Natural killer cell treated with Interleukin-12 subunit alpha and Interleukin-12 subunit beta and Interleukin-15 and Interleukin-18, amount 100 ng/mL, for 72 hours (primary cell): ENCODE results near the gene KIF1A. TPM values are rescaled to one million over a fixed set of nuclear protein-coding genes. Genes with fewer than 3 reads are reported as not detected.

Experiments
- ATAC-seq, 2 donors: fragments of 150-1000 bp; cut with Tn5 transposase in 1 of 2; sonication (Bioruptor Pico), chemical (Tn5 transposase) in 1 of 2; 2 replicates each; pipeline ENCODE4 v1.10.0; 2021
- DNase-seq: peaks from one replicate; pipeline ENCODE4 v3.0.0; 2022; ENCODE audit warnings: low spot score
- H3K27ac Mint-ChIP-seq, 2 donors: 1 replicate in 1 of 2; 2 replicates in 1 of 2; pipeline ENCODE4 v1.8.0; 2022; ENCODE audit warnings: mixed read lengths in 2 of 2, mild to moderate bottlenecking in 1 of 2, moderate library complexity in 1 of 2
- H3K27me3 Mint-ChIP-seq, 2 donors: 1 replicate in 1 of 2; 2 replicates in 1 of 2; pipeline ENCODE4 v1.8.0; 2022; ENCODE audit warnings: mixed read lengths in 2 of 2
- H3K36me3 Mint-ChIP-seq: one replicate; pipeline ENCODE4 v1.8.0; 2022; ENCODE audit warnings: mixed read lengths
- H3K4me1 Mint-ChIP-seq, 2 donors: 1 replicate in 1 of 2; 2 replicates in 1 of 2; pipeline ENCODE4 v1.8.0; 2022; ENCODE audit warnings: low read depth in 2 of 2, mixed read lengths in 2 of 2, mild to moderate bottlenecking in 1 of 2
- H3K4me3 Mint-ChIP-seq: one replicate; pipeline ENCODE4 v1.8.0; 2022; ENCODE audit warnings: mixed read lengths
- H3K9me3 Mint-ChIP-seq: 2 replicates; pipeline ENCODE4 v1.8.0; 2022; ENCODE audit warnings: mixed read lengths
- total RNA-seq, 2 donors: library from RNA; stranded (reverse); gene quantifications; one replicate each; pipeline ENCODE4 v1.2.3, GENCODE V29; 2022

The KIF1A gene
- total RNA-seq, 2 donors from 2014 or later = 0.45 TPM; not detected in 1

DNA sequence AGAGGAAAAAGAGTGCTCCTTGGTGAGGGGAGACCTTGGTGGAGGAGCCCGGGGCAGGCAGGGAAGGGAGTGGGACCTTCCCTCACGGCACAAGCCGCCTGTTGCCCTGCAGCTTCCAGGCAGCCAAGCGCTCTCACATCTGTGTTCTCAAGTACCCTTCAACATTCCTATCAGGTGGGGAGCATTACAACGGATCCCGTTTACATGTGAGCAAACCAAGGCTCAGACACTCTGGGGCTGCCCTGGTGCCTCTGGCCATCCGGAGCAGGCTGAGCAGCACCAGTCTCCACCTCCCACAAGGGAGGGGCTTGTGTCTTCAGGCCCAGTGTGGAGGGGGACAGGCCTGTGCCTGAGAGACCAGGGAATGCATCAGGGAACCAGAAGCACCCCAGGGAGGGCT is 70.5 kb downstream of the KIF1A start:
- H3K27me3 Mint-ChIP-seq = no peaks in the 10 kb centered on the region
- DNase-seq (no peak), ATAC-seq (no peak)
- no peak overlapping the region for H3K27ac Mint-ChIP-seq
- H3K4me3 Mint-ChIP-seq = no peak overlapping the region
- no peaks in the 10 kb centered on the region for H3K36me3 Mint-ChIP-seq
- no peaks in the 10 kb centered on the region for H3K4me1 Mint-ChIP-seq
- H3K9me3 Mint-ChIP-seq = no peaks in the 10 kb centered on the region

GRCh38 chr2:240747256-240747655 is 72.8 kb downstream of the KIF1A start:
- Mint-ChIP-seq H3K4me1 (no peaks in the 10 kb centered on the region), H3K36me3 (no peaks in the 10 kb centered on the region), H3K9me3 (no peaks in the 10 kb centered on the region), H3K4me3 (no peak overlapping the region), H3K27ac (no peak overlapping the region), H3K27me3 (no peaks in the 10 kb centered on the region)
- ATAC-seq = no peak
- DNase-seq = no peak

- ATAC-seq (no peak), DNase-seq (no peak)
- Mint-ChIP-seq H3K36me3 (no peaks in the 10 kb centered on the region), H3K27ac (no peak overlapping the region), H3K4me1 (no peaks in the 10 kb centered on the region), H3K4me3 (no peak overlapping the region), H3K9me3 (no peaks in the 10 kb centered on the region), H3K27me3 (no peaks in the 10 kb centered on the region)
Measured at GRCh38 chr2:240746671-240747070, 73.3 kb downstream of the KIF1A start.

GRCh38 chr2:240745962-240746361 is 74.1 kb downstream of the KIF1A start:
- H3K36me3 Mint-ChIP-seq = no peaks in the 10 kb centered on the region
- DNase-seq = no peak
- no peak for ATAC-seq
- no peaks in the 10 kb centered on the region for H3K4me1 Mint-ChIP-seq
- no peaks in the 10 kb centered on the region for H3K27me3 Mint-ChIP-seq
- no peak overlapping the region for H3K27ac Mint-ChIP-seq
- no peak overlapping the region for H3K4me3 Mint-ChIP-seq
- H3K9me3 Mint-ChIP-seq = no peaks in the 10 kb centered on the region

DNA sequence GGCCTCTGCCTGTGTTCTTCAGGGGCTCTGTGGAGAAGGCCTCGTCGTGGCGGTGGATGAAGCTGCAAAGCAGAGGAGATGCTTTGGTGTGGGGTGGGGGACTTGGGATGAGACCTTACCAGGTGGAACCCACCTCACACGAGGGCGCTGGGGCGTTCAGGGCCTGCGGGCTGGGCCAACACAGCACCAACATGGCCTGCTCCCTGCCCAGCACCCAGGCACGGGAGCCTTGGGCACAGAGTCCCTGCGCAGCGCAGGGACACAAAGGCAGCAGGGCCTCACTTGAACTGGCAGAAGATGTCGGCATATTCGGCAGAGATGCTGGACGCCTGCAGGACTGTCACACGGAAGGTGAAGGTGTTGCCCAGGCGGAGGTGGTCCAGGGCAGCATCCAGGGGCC is 74.6 kb downstream of the KIF1A start:
- Mint-ChIP-seq H3K36me3 (no peaks in the 10 kb centered on the region), H3K4me3 (no peak overlapping the region), H3K4me1 (no peaks in the 10 kb centered on the region), H3K9me3 (no peaks in the 10 kb centered on the region), H3K27me3 (no peaks in the 10 kb centered on the region), H3K27ac (no peak overlapping the region)
- ATAC-seq (no peak), DNase-seq (no peak)

DNA sequence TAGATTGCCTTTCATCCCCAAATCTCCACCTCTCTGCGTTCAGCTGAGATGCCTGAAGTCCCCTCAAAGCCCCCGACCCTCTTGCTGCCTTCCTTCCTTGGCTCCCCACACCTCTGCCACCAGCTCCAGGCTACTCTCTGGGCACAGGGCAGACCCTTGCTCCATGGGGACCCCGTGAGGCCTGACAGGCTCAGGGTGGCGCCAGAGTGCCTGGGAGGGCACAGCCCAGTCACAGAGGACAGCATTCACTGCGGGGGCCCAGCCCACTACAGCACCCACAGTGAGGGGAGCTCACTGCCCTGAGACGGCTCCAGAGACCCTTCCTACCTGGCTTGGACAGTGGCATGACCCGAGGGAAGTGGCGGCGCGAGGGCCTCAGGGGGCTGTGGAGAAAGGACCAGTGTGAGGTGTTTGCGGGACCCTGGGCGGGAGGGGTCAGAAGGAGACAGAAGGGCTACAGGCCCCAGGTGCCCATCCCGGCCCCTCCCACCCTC is 77.4 kb downstream of the KIF1A start:
- ATAC-seq (no peak), DNase-seq (no peak)
- Mint-ChIP-seq H3K27ac (no peak overlapping the region), H3K4me3 (no peak overlapping the region), H3K9me3 (no peaks in the 10 kb centered on the region), H3K36me3 (no peaks in the 10 kb centered on the region), H3K27me3 (peaks cover 0 to 7% of the 10 kb centered on the region in 2 donors), H3K4me1 (no peaks in the 10 kb centered on the region)

DNA sequence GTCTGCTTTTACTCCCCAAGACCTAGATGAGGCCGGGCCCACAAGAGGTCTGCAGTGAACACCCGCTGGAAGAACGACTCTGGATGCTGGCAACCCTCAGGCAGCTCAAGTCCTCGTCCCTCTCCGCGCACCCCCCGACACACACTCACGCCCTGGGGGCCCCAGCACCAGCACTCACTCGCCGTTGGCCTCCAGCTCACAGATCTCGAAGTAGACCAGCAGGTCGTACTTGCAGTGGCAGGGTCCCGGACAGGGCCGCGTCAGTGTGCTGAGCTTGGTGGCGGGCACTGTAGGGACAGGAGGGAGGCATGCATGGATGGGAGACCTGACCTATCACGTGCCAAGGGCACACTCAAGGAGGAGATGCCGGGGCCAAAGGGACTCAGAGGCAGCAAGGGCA is 78.9 kb downstream of the KIF1A start:
- no peak overlapping the region for H3K27ac Mint-ChIP-seq
- H3K4me1 Mint-ChIP-seq = no peaks in the 10 kb centered on the region
- ATAC-seq = no peak
- H3K36me3 Mint-ChIP-seq = no peaks in the 10 kb centered on the region
- H3K9me3 Mint-ChIP-seq = no peaks in the 10 kb centered on the region
- H3K4me3 Mint-ChIP-seq = no peak overlapping the region
- DNase-seq = no peak
- H3K27me3 Mint-ChIP-seq = peaks cover 0 to 7% of the 10 kb centered on the region in 2 donors

- no peak for DNase-seq
- Mint-ChIP-seq H3K4me3 (no peak overlapping the region), H3K4me1 (no peaks in the 10 kb centered on the region), H3K36me3 (no peaks in the 10 kb centered on the region), H3K9me3 (no peaks in the 10 kb centered on the region), H3K27ac (no peak overlapping the region), H3K27me3 (peaks cover 0 to 7% of the 10 kb centered on the region in 2 donors)
- ATAC-seq = no peak
Measured at GRCh38 chr2:240739797-240740196, 80.2 kb downstream of the KIF1A start.

- no peak for DNase-seq
- no peaks in the 10 kb centered on the region for H3K4me1 Mint-ChIP-seq
- no peak overlapping the region for H3K4me3 Mint-ChIP-seq
- no peaks in the 10 kb centered on the region for H3K36me3 Mint-ChIP-seq
- ATAC-seq = no peak
- H3K27me3 Mint-ChIP-seq = peaks cover 0 to 7% of the 10 kb centered on the region in 2 donors
- no peaks in the 10 kb centered on the region for H3K9me3 Mint-ChIP-seq
- no peak overlapping the region for H3K27ac Mint-ChIP-seq
Measured at GRCh38 chr2:240737958-240738357, 82.1 kb downstream of the KIF1A start.

DNA sequence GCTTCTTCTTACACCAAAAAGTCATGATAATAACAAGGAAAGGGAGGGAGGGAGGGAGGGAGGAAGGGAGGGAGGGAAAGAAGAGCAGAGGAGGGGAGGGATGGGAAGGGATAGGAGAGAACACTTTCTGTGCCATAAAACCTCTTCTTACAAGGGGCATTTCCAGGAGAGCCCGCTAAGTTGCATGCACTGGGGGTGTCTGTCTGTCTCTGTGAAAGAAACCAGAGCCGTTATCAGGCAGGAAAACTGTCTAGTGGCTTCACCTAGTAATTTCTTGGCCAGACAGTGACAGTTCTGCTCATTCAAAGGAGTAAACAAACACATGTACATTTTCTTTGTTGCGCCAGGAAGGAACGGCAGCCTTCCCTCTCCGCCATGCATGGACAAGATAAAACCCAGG is 82.5 kb downstream of the KIF1A start:
- DNase-seq = no peak
- Mint-ChIP-seq H3K27ac (no peak overlapping the region), H3K4me1 (no peaks in the 10 kb centered on the region), H3K4me3 (no peak overlapping the region), H3K27me3 (peaks cover 0 to 7% of the 10 kb centered on the region in 2 donors), H3K36me3 (no peaks in the 10 kb centered on the region), H3K9me3 (no peaks in the 10 kb centered on the region)
- no peak for ATAC-seq

DNA sequence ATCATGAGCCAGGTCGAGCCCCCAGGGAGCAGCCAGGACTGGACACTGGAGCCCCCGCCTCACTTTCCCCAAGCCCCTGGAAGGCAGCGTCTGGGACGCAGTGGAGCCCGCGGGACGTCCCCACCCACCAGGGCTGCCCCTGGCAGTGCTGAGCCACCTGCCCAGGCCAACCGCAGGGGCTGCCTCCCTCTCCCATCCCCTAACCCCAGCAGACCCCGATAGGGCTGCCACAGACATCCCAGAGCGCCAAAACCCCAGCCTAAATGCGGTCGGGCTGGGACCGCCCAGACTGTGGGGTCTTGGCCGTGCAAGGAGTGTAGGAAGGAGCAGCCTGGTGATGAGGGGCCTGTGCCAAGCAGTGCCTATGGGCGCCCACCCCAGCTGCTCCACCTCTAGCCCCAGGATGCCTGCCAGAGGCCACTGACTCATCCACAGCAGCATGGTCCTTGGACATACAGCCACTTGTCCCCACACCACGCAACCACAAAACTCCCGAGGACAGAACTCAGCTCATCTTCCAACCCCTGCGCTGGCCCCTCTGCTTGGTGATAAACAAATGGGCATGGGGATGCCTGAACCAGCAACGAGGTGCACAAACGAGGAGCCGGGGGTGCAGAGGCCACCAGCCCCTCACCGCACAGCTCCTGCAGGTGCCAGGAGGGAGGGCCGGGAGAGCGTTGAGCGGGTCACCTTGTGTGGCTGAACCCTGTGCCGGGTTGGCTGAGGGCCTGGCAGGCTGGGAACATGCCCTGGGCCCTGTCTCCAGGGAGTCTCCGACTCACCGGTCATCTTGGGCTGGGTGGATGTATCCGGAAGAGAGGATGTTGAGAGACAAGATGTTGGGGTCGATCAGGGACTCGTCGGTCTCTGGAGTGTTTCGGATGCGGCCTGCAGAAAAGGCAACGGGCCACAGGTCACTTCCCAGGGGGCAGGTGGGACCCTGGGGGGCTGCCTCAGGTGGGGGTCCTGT is 83.5 kb downstream of the KIF1A start:
- no peaks in the 10 kb centered on the region for H3K4me1 Mint-ChIP-seq
- no peak overlapping the region for H3K4me3 Mint-ChIP-seq
- no peak overlapping the region for H3K27ac Mint-ChIP-seq
- DNase-seq = no peak
- H3K27me3 Mint-ChIP-seq = peaks cover 0 to 7% of the 10 kb centered on the region in 2 donors
- peak in 1 of 2 donors; percentile 7 for ATAC-seq
- H3K36me3 Mint-ChIP-seq = no peaks in the 10 kb centered on the region
- H3K9me3 Mint-ChIP-seq = no peaks in the 10 kb centered on the region

- no peak overlapping the region for H3K4me3 Mint-ChIP-seq
- H3K4me1 Mint-ChIP-seq = no peaks in the 10 kb centered on the region
- DNase-seq (no peak), ATAC-seq (no peak)
- no peak overlapping the region for H3K27ac Mint-ChIP-seq
- peaks cover 0 to 7% of the 10 kb centered on the region in 2 donors for H3K27me3 Mint-ChIP-seq
- no peaks in the 10 kb centered on the region for H3K9me3 Mint-ChIP-seq
- no peaks in the 10 kb centered on the region for H3K36me3 Mint-ChIP-seq
Measured at GRCh38 chr2:240735476-240735875, 84.5 kb downstream of the KIF1A start.

- DNase-seq = no peak
- Mint-ChIP-seq H3K36me3 (no peaks in the 10 kb centered on the region), H3K4me3 (no peak overlapping the region), H3K27me3 (peaks cover 0 to 7% of the 10 kb centered on the region in 2 donors), H3K27ac (no peak overlapping the region), H3K4me1 (no peaks in the 10 kb centered on the region), H3K9me3 (no peaks in the 10 kb centered on the region)
- ATAC-seq = peak in 1 of 2 donors; percentile 21
Measured at GRCh38 chr2:240734756-240735155, 85.3 kb downstream of the KIF1A start.

GRCh38 chr2:240733803-240734495 is 86.1 kb downstream of the KIF1A start:
- no peaks in the 10 kb centered on the region for H3K36me3 Mint-ChIP-seq
- ATAC-seq (no peak), DNase-seq (no peak)
- peaks cover 0 to 2% of the 10 kb centered on the region in 2 donors for H3K27me3 Mint-ChIP-seq
- H3K27ac Mint-ChIP-seq = no peak overlapping the region
- H3K9me3 Mint-ChIP-seq = no peaks in the 10 kb centered on the region
- H3K4me1 Mint-ChIP-seq = no peaks in the 10 kb centered on the region
- H3K4me3 Mint-ChIP-seq = no peak overlapping the region
